OCI-LY1 (cell line): ENCODE data around the gene CPNE8.

ENCODE experiments used
- H2AFZ ChIP-seq: fragments of 200-600 bp; sonication (generic), shearing (Covaris generic); 2 replicates; pipeline ENCODE4 v1.6.0; 2014; ENCODE audit warnings: antibody characterized with exemption, mild to moderate bottlenecking, low read length
- H3F3A ChIP-seq: fragments of 200-600 bp; sonication (generic), shearing (Covaris generic); 2 replicates; pipeline ENCODE4 v1.6.0; 2014; ENCODE audit warnings: mild to moderate bottlenecking, antibody characterized with exemption, low read length, moderate library complexity; ENCODE audit not compliant: insufficient read depth
- H3K27ac ChIP-seq: fragments of 200-600 bp; sonication (generic); 2 replicates; pipeline ENCODE4 v1.5.1; 2014; ENCODE audit warnings: low read length, mixed run types, mild to moderate bottlenecking, low read depth; ENCODE audit not compliant: poor library complexity, severe bottlenecking
- H3K27me3 ChIP-seq: fragments of 200-600 bp; sonication (generic); 2 replicates; pipeline ENCODE4 v1.6.0; 2014; ENCODE audit warnings: antibody characterized with exemption, mild to moderate bottlenecking, low read length, moderate library complexity; ENCODE audit not compliant: insufficient read depth
- H3K36me3 ChIP-seq: fragments of 200-600 bp; sonication (generic); 2 replicates; pipeline ENCODE4 v1.6.1; 2014; ENCODE audit warnings: mild to moderate bottlenecking, antibody characterized with exemption, low read length, moderate library complexity, mixed read lengths; ENCODE audit not compliant: insufficient read depth
- H3K4me1 ChIP-seq: fragments of 200-600 bp; sonication (generic); 2 replicates; pipeline ENCODE4 v1.5.1; 2014; ENCODE audit warnings: mild to moderate bottlenecking, low read length, moderate library complexity; ENCODE audit not compliant: insufficient read depth, severe bottlenecking
- H3K4me2 ChIP-seq: fragments of 200-600 bp; sonication (generic), shearing (Covaris generic); 2 replicates; pipeline ENCODE4 v1.6.1; 2014; ENCODE audit warnings: low read length
- H3K4me3 ChIP-seq: fragments of 200-600 bp; sonication (generic); 2 replicates; pipeline ENCODE4 v1.5.1; 2014; ENCODE audit warnings: low read length, low read depth, mild to moderate bottlenecking, mixed read lengths; ENCODE audit not compliant: poor library complexity, severe bottlenecking
- H3K79me2 ChIP-seq: fragments of 200-600 bp; shearing (Covaris generic); 2 replicates; pipeline ENCODE4 v1.6.1; 2016; ENCODE audit warnings: mixed run types, low read length, mixed read lengths; ENCODE audit not compliant: insufficient read depth
- H3K9ac ChIP-seq: fragments of 200-600 bp; sonication (generic), shearing (Covaris generic); 2 replicates; pipeline ENCODE4 v1.6.1; 2014; ENCODE audit warnings: mild to moderate bottlenecking, low read length, mixed read lengths
- H3K9me2 ChIP-seq: fragments of 200-600 bp; sonication (generic), shearing (Covaris generic); 2 replicates; pipeline ENCODE4 v1.6.1; 2014; ENCODE audit warnings: low read depth, mild to moderate bottlenecking, low read length, mixed read lengths
- H3K9me3 ChIP-seq: fragments of 200-600 bp; shearing (Covaris generic); 2 replicates; pipeline ENCODE4 v1.6.1; 2014; ENCODE audit warnings: low read length, mixed read lengths
- H4K20me1 ChIP-seq: fragments of 200-600 bp; sonication (generic), shearing (Covaris generic); 2 replicates; pipeline ENCODE4 v1.6.0; 2016; ENCODE audit warnings: mild to moderate bottlenecking, low read length; ENCODE audit not compliant: insufficient read depth
- EZH2 ChIP-seq: fragments of 200-600 bp; sonication (generic), shearing (Covaris generic); IDR thresholded peaks from 2 replicates; pipeline ENCODE4 v1.8.0; 2017; ENCODE audit warnings: borderline replicate concordance, mixed run types, mild to moderate bottlenecking, antibody characterized with exemption, low read length, moderate library complexity, mixed read lengths
- TF ChIP-seq, protein P1 (sequence below): fragments of 200-600 bp; sonication (generic), shearing (Covaris generic); IDR thresholded peaks from 2 replicates; pipeline ENCODE4 v1.5.1; 2017; ENCODE audit warnings: mild to moderate bottlenecking, antibody characterized with exemption, low read length, moderate library complexity, mixed read lengths

The CPNE8 gene

DNA sequence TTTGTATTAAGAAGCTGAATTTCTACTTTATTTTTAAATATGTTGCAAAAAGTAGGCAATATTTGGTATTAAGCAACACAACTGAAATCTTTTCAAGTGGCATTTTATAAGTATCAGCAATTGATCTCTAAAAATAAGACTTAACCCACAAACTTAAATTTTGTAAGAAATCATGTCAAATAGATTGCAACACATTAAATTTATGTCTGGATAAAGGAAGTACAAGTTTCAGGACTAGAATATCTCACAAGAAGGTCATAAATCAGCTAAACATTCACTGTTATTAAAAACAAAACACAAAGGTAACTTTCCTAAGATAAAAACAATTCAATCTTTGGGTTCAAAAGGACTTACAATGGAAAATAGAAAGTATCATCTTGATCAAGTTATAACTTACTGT, 32.8 kb downstream of the CPNE8 start:
- Histone ChIP-seq H3K79me2 (no peaks in the 10 kb centered on the region), H3K27ac (no peak overlapping the region), H4K20me1 (no peaks in the 10 kb centered on the region), H3K9me3 (no peaks in the 10 kb centered on the region), H2AFZ (no peak overlapping the region), H3K36me3 (no peaks in the 10 kb centered on the region), H3F3A (no peaks in the 10 kb centered on the region), H3K4me3 (no peak overlapping the region), H3K4me2 (no peak overlapping the region), H3K4me1 (no peaks in the 10 kb centered on the region), H3K27me3 (no peaks in the 10 kb centered on the region), H3K9me2 (no peaks in the 10 kb centered on the region), H3K9ac (no peak overlapping the region)
- TF ChIP-seq, protein P1, sequence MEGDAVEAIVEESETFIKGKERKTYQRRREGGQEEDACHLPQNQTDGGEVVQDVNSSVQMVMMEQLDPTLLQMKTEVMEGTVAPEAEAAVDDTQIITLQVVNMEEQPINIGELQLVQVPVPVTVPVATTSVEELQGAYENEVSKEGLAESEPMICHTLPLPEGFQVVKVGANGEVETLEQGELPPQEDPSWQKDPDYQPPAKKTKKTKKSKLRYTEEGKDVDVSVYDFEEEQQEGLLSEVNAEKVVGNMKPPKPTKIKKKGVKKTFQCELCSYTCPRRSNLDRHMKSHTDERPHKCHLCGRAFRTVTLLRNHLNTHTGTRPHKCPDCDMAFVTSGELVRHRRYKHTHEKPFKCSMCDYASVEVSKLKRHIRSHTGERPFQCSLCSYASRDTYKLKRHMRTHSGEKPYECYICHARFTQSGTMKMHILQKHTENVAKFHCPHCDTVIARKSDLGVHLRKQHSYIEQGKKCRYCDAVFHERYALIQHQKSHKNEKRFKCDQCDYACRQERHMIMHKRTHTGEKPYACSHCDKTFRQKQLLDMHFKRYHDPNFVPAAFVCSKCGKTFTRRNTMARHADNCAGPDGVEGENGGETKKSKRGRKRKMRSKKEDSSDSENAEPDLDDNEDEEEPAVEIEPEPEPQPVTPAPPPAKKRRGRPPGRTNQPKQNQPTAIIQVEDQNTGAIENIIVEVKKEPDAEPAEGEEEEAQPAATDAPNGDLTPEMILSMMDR: no peak
- TF ChIP-seq EZH2: no peak

DNA sequence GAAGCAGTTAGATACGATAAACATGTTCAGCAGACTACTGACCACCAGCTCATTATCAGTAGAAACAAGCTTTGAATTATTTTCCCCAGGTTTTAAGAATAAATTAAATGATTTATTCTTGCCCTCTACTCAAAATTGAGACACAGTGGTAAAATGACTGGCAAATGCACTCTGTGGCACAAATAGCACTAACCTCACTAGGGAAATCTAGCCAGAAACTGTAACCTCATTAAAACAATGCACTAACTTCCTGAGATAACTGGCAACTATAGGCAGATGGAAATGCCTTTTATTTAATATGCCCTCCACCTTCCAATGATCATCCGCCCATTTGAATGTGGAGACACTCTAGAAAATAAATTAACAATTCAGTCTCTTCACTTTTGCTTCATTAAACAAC, 33.2 kb downstream of the CPNE8 start:
- Histone ChIP-seq H3K4me3 (no peak overlapping the region), H3K4me2 (no peak overlapping the region)

DNA sequence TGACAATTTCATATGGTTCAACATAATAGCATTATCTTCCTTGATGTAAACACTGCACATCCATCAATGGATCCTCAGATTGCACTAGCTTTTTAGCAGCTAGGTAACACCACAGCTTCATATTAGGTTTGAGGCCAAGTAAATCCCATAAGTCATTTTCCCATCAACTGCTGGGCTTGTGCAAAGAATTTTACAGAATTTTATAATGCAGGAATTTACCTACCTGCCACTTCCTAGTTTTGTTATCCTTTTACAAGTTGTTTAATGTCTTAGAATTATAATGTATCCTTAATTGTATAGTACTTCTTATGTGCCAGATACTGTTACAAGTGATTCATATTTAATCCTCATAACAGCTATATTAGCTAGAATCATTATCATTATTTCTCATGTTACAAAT, 36.4 kb downstream of the CPNE8 start:
- no peaks in the 10 kb centered on the region for H3F3A ChIP-seq
- no peaks in the 10 kb centered on the region for H3K9me3 ChIP-seq
- no peak for TF ChIP-seq EZH2
- TF ChIP-seq, protein P1: no peak
- no peaks in the 10 kb centered on the region for H3K9me2 ChIP-seq
- H2AFZ ChIP-seq: no peak overlapping the region
- H3K4me3 ChIP-seq: no peak overlapping the region
- H3K9ac ChIP-seq: no peak overlapping the region
- H3K79me2 ChIP-seq: no peaks in the 10 kb centered on the region
- H3K27ac ChIP-seq: no peak overlapping the region
- H3K4me2 ChIP-seq: no peak overlapping the region
- no peaks in the 10 kb centered on the region for H3K4me1 ChIP-seq
- H3K27me3 ChIP-seq: no peaks in the 10 kb centered on the region
- no peaks in the 10 kb centered on the region for H3K36me3 ChIP-seq
- no peaks in the 10 kb centered on the region for H4K20me1 ChIP-seq

More for the DNA sequence above, 33.2 kb downstream of the CPNE8 start:
- H3K9me3 ChIP-seq: no peaks in the 10 kb centered on the region
- H3K27me3 ChIP-seq: no peaks in the 10 kb centered on the region
- no peaks in the 10 kb centered on the region for H3K9me2 ChIP-seq
- H3K4me1 ChIP-seq: no peaks in the 10 kb centered on the region
- H4K20me1 ChIP-seq: no peaks in the 10 kb centered on the region
- H2AFZ ChIP-seq: no peak overlapping the region
- no peak overlapping the region for H3K9ac ChIP-seq
- H3F3A ChIP-seq: no peaks in the 10 kb centered on the region
- H3K27ac ChIP-seq: no peak overlapping the region
- no peaks in the 10 kb centered on the region for H3K36me3 ChIP-seq
- H3K79me2 ChIP-seq: no peaks in the 10 kb centered on the region
- no peak for TF ChIP-seq EZH2
- TF ChIP-seq, protein P1: no peak
